Peyer's patch (tissue), 4 donors: ENCODE results near the gene OLFM2. TPM values are rescaled to one million over a fixed set of nuclear protein-coding genes. Genes with fewer than 3 reads are reported as not detected.
"Not testable (repeated sequence)": the region's sequence is repeated elsewhere in the genome, so short reads cannot be mapped to it uniquely, and the experiment has no call there.

Experiments
- DNase-seq, 3 donors: peaks; one replicate each; pipeline ENCODE4 v3.0.0-alpha.2; 2017 to 2019
- H3K27ac ChIP-seq, 4 donors: fragments of 200-600 bp; sonication (generic); one replicate each; pipeline ENCODE4 v1.5.1; 2016 to 2019
- H3K27me3 ChIP-seq, 2 donors: fragments of 200-600 bp; sonication (generic); one replicate each; pipeline ENCODE4 v1.5.1; 2019
- H3K36me3 ChIP-seq, 3 donors: fragments of 200-600 bp; sonication (generic); one replicate each; pipeline ENCODE4 v1.5.1; 2016 to 2019
- H3K4me1 ChIP-seq, 4 donors: fragments of 200-600 bp; sonication (generic); one replicate each; pipeline ENCODE4 v1.5.1; 2016 to 2019
- H3K4me3 ChIP-seq, 4 donors: fragments of 200-600 bp; sonication (generic); 1 replicate in 3 of 4; 2 replicates in 1 of 4; pipeline ENCODE4 v1.5.1; 2016 to 2019; ENCODE audit warnings: mild to moderate bottlenecking in 1 of 4
- H3K9me3 ChIP-seq, 4 donors: fragments of 200-600 bp; sonication (generic); one replicate each; pipeline ENCODE4 v1.5.1; 2016 to 2019; ENCODE audit warnings: mild to moderate bottlenecking in 1 of 4
- CTCF ChIP-seq, 6 experiments: fragments of 450-650 bp in 4 of 6; fragments of 200-600 bp in 2 of 6; sonication (generic) in 1 of 6; IDR thresholded peaks; one replicate each; pipeline ENCODE4 v1.5.1; 2017 to 2019; ENCODE audit warnings: antibody characterized with exemption in 6 of 6, mild to moderate bottlenecking in 3 of 6, moderate library complexity in 1 of 6
- POLR2A ChIP-seq, 2 donors: fragments of 450-650 bp; IDR thresholded peaks; one replicate each; pipeline ENCODE4 v1.5.1; 2017; ENCODE audit warnings: antibody characterized with exemption in 2 of 2, mild to moderate bottlenecking in 2 of 2, moderate library complexity in 2 of 2
- total RNA-seq, 4 donors: library from RNA; depleted of rRNA; stranded (reverse); fragments of >200 nt; gene quantifications; one replicate each; pipeline ENCODE4 v1.1.0, GENCODE V29; 2016

OLFM2 gene
- total RNA-seq, 4 donors from 2014 or later: 1.1 to 5.3 (median 2.1) TPM; not detected in 1

GRCh38 chr19:9934132-9934950 lies 2.0 kb downstream of the OLFM2 start:
- Histone ChIP-seq H3K27me3 (peaks cover 0 to 18% of the 10 kb centered on the region in 2 donors), H3K36me3 (no peaks in the 10 kb centered on the region), H3K4me3 (no peak overlapping the region), H3K4me1 (peaks cover 0 to 16% (median 6%) of the 10 kb centered on the region in 4 donors), H3K9me3 (peaks cover 0 to 3% (median 0%) of the 10 kb centered on the region in 4 donors), H3K27ac (no peak overlapping the region)
- DNase-seq: peak; percentile 60 to 82 (median 78)
- TF ChIP-seq CTCF (IDR thresholded peaks at IDR 0.05) (peak; percentile 40 to 88 (median 80)), POLR2A (IDR thresholded peaks at IDR 0.05) (no peak)

- Histone ChIP-seq H3K9me3 (peaks cover 0 to 3% (median 0%) of the 10 kb centered on the region in 4 donors), H3K4me1 (peaks cover 0 to 16% (median 6%) of the 10 kb centered on the region in 4 donors), H3K36me3 (no peaks in the 10 kb centered on the region), H3K4me3 (no peak overlapping the region), H3K27ac (no peak overlapping the region), H3K27me3 (peaks cover 0 to 18% of the 10 kb centered on the region in 2 donors)
- no peak for TF ChIP-seq CTCF (IDR thresholded peaks at IDR 0.05)
- no peak for TF ChIP-seq POLR2A (IDR thresholded peaks at IDR 0.05)
- no peak for DNase-seq
Observed at GRCh38 chr19:9932835-9933234, 3.5 kb downstream of the OLFM2 start.

- no peak overlapping the region for H3K27ac ChIP-seq
- H3K27me3 ChIP-seq: peaks cover 0 to 12% of the 10 kb centered on the region in 2 donors
- peaks cover 0 to 11% (median 4%) of the 10 kb centered on the region in 4 donors for H3K4me1 ChIP-seq
- H3K4me3 ChIP-seq: no peak overlapping the region
- no peak for DNase-seq
- TF ChIP-seq POLR2A (IDR thresholded peaks at IDR 0.05): no peak
- no peak for TF ChIP-seq CTCF (IDR thresholded peaks at IDR 0.05)
- H3K9me3 ChIP-seq: peaks cover 0 to 3% (median 0%) of the 10 kb centered on the region in 4 donors
- no peaks in the 10 kb centered on the region for H3K36me3 ChIP-seq
Observed at GRCh38 chr19:9931629-9932028, 4.7 kb downstream of the OLFM2 start.

GRCh38 chr19:9923440-9923839 lies 12.9 kb downstream of the OLFM2 start:
- Histone ChIP-seq H3K27me3 (no peaks in the 10 kb centered on the region), H3K36me3 (no peaks in the 10 kb centered on the region)
- TF ChIP-seq CTCF (IDR thresholded peaks at IDR 0.05): no peak
- TF ChIP-seq POLR2A (IDR thresholded peaks at IDR 0.05): no peak

GRCh38 chr19:9922782-9923379 lies 13.4 kb downstream of the OLFM2 start:
- H3K27ac ChIP-seq, DNase-seq, H3K36me3 ChIP-seq, H3K4me1 ChIP-seq, H3K27me3 ChIP-seq, H3K9me3 ChIP-seq, H3K4me3 ChIP-seq: not testable (repeated sequence)

More at GRCh38 chr19:9923440-9923839, 12.9 kb downstream of the OLFM2 start:
- no peak overlapping the region for H3K27ac ChIP-seq
- DNase-seq: no peak
- H3K9me3 ChIP-seq: no peaks in the 10 kb centered on the region
- H3K4me3 ChIP-seq: no peak overlapping the region
- H3K4me1 ChIP-seq: no peaks in the 10 kb centered on the region

GRCh38 chr19:9917321-9917720 lies 19.0 kb downstream of the OLFM2 start:
- DNase-seq: no peak
- TF ChIP-seq POLR2A (IDR thresholded peaks at IDR 0.05): no peak
- no peak for TF ChIP-seq CTCF (IDR thresholded peaks at IDR 0.05)
- Histone ChIP-seq H3K4me3 (no peak overlapping the region), H3K36me3 (no peaks in the 10 kb centered on the region), H3K9me3 (no peaks in the 10 kb centered on the region), H3K27ac (no peak overlapping the region), H3K4me1 (peaks cover 0 to 21% (median 16%) of the 10 kb centered on the region in 4 donors), H3K27me3 (peaks cover 0 to 18% of the 10 kb centered on the region in 2 donors)
